Mesenchymal stem cell (in vitro differentiated cells and primary cell): ENCODE data around the gene MUC2.

ENCODE experiments used
- DNase-seq: peaks from one replicate; pipeline ENCODE4 v3.0.0-alpha.2; 2013
- H2AFZ ChIP-seq: one replicate; pipeline ENCODE4 v1.6.1; 2013; ENCODE audit warnings: low read depth, mild to moderate bottlenecking, control low read depth, inconsistent platforms, low read length, moderate library complexity
- H2AK5ac ChIP-seq: 2 replicates; pipeline ENCODE4 v1.6.1; 2013; ENCODE audit warnings: low read length, moderate library complexity, mild to moderate bottlenecking, inconsistent platforms; ENCODE audit not compliant: severe bottlenecking
- H2BK120ac ChIP-seq: one replicate; pipeline ENCODE4 v1.6.1; 2013; ENCODE audit warnings: low read depth, mild to moderate bottlenecking, inconsistent platforms, low read length, moderate library complexity
- H2BK12ac ChIP-seq, 2 experiments: one replicate each; pipeline ENCODE4 v1.6.1; 2013; ENCODE audit warnings: inconsistent platforms in 2 of 2, low read length in 2 of 2, mild to moderate bottlenecking in 2 of 2, moderate library complexity in 2 of 2, control low read depth in 1 of 2
- H2BK15ac ChIP-seq: one replicate; pipeline ENCODE4 v1.6.1; 2013; ENCODE audit warnings: mild to moderate bottlenecking, low read depth, inconsistent platforms; ENCODE audit not compliant: poor library complexity, severe bottlenecking
- H2BK5ac ChIP-seq: 2 replicates; pipeline ENCODE4 v1.6.1; 2013; ENCODE audit warnings: low read depth, mild to moderate bottlenecking, low read length, control low read depth, inconsistent platforms; ENCODE audit not compliant: poor library complexity, severe bottlenecking
- H3K14ac ChIP-seq, 2 experiments: one replicate each; pipeline ENCODE4 v1.6.1; 2013; ENCODE audit warnings: inconsistent platforms in 2 of 2, low read length in 2 of 2, control low read depth in 1 of 2, mild to moderate bottlenecking in 1 of 2, moderate library complexity in 1 of 2
- H3K18ac ChIP-seq, 2 experiments: one replicate each; pipeline ENCODE4 v1.6.1; 2013; ENCODE audit warnings: inconsistent platforms in 2 of 2, low read length in 2 of 2, control low read depth in 1 of 2, low read depth in 1 of 2, mild to moderate bottlenecking in 1 of 2
- H3K23ac ChIP-seq, 2 experiments: one replicate each; pipeline ENCODE4 v1.6.1; 2013; ENCODE audit warnings: inconsistent platforms in 2 of 2, low read length in 2 of 2, mild to moderate bottlenecking in 2 of 2, moderate library complexity in 2 of 2, control low read depth in 1 of 2
- H3K27ac ChIP-seq: 2 replicates; pipeline ENCODE4 v1.5.1; 2013; ENCODE audit warnings: mild to moderate bottlenecking, moderate library complexity, low read length, control low read depth, inconsistent platforms; ENCODE audit not compliant: poor library complexity, severe bottlenecking
- H3K27me3 ChIP-seq, 2 experiments: 2 replicates each; pipeline versions ENCODE4 v1.6.1 to v1.7.0; 2013; ENCODE audit warnings: low read length in 2 of 2, mild to moderate bottlenecking in 2 of 2, moderate library complexity in 2 of 2, control low read depth in 1 of 2, inconsistent platforms in 1 of 2; ENCODE audit not compliant: control insufficient read depth in 1 of 2, insufficient read depth in 1 of 2
- H3K36me3 ChIP-seq, 2 experiments: 2 replicates each; pipeline versions ENCODE4 v1.6.1 to v1.7.0; 2013; ENCODE audit warnings: low read length in 2 of 2, control low read depth in 1 of 2, inconsistent platforms in 1 of 2, low read depth in 1 of 2, mild to moderate bottlenecking in 1 of 2; ENCODE audit not compliant: insufficient read depth in 2 of 2, control insufficient read depth in 1 of 2
- H3K4ac ChIP-seq, 2 experiments: one replicate each; pipeline ENCODE4 v1.6.1; 2013; ENCODE audit warnings: inconsistent platforms in 2 of 2, low read length in 2 of 2, mild to moderate bottlenecking in 2 of 2, moderate library complexity in 2 of 2, control low read depth in 1 of 2, low read depth in 1 of 2
- H3K4me1 ChIP-seq: 2 replicates; pipeline ENCODE4 v1.6.1; 2013; ENCODE audit warnings: low read depth, low read length, control low read depth; ENCODE audit not compliant: control insufficient read depth, insufficient read depth
- H3K4me2 ChIP-seq: 2 replicates; pipeline ENCODE4 v1.6.1; 2013; ENCODE audit warnings: low read length, mild to moderate bottlenecking, inconsistent platforms; ENCODE audit not compliant: poor library complexity, severe bottlenecking
- H3K4me3 ChIP-seq, 2 experiments: 2 replicates each; pipeline versions ENCODE4 v1.5.1 to v1.7.0; 2013; ENCODE audit warnings: low read length in 2 of 2, mild to moderate bottlenecking in 2 of 2, control low read depth in 1 of 2, low read depth in 1 of 2; ENCODE audit not compliant: insufficient read depth in 1 of 2
- H3K79me1 ChIP-seq: replicated peaks from 2 replicates; pipeline ENCODE4 v1.6.1; 2013; ENCODE audit warnings: mild to moderate bottlenecking, control low read depth, low read length, inconsistent platforms; ENCODE audit not compliant: poor library complexity, severe bottlenecking
- H3K9ac ChIP-seq: 2 replicates; pipeline ENCODE4 v1.7.0; 2013; ENCODE audit warnings: mild to moderate bottlenecking, low read length, moderate library complexity
- H3K9me3 ChIP-seq: 2 replicates; pipeline ENCODE4 v1.7.0; 2013; ENCODE audit warnings: mild to moderate bottlenecking, low read length; ENCODE audit not compliant: control insufficient read depth
- H4K8ac ChIP-seq: one replicate; pipeline ENCODE4 v1.6.1; 2013; ENCODE audit warnings: inconsistent platforms, mild to moderate bottlenecking, low read length, moderate library complexity
- H4K91ac ChIP-seq: one replicate; pipeline ENCODE4 v1.6.1; 2013; ENCODE audit warnings: mild to moderate bottlenecking, low read length, inconsistent platforms
- WGBS: methylation state at CpG from one replicate; pipeline ENCODE4 v1.1.7; 2013; ENCODE audit warnings: mixed read lengths; 5-methylcytosine and 5-hydroxymethylcytosine counted together

MUC2 gene

DNA sequence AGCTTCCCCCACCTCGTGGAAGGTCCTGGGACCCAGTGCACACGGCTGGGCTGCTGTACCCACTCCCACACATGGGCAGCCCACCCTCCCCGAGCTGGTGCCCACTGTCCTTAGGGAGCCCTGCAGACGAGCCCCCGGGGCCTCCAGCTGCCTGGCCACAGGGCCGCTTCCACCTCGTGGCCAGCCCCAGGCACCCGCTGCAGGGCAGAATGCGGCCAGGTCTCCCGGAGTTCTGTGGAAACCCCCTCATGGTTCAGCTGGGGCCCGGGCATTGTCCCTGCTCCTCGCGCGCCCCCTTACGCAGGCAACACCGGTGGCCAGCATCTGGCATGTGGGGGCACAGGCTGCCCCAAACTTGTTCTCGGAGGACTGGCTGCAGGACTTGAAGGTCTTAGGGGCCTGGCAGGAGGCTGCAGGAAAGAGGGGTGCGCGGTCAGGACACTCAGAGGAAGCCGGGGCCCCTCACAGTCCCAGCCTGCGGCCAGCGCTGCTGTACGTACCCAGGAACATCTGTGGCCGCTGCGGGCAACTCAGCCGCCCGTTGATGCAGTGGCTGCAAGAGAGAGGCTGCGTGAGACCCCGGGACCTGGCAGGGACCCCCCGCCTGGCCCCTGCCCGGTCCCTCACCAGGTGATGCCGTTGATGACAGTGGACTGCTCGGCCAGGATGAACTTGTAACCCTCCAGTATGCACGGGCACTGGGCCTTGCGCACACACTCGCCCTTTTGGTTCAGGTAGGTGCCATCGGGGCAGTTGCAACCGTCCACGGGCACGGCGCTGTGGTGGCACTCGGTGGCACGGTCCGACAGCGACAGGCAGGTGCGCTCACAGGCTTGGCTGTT, 47.8 kb upstream of the MUC2 start:
- Histone ChIP-seq H2BK5ac (no peak overlapping the region), H2AFZ (no peak overlapping the region), H2AK5ac (no peak overlapping the region), H4K8ac (no peak overlapping the region), H3K4me2 (no peak overlapping the region), H3K14ac (no peak overlapping the region), H3K27ac (no peak overlapping the region), H2BK120ac (no peak overlapping the region), H3K4me1 (peaks cover 13% of the 10 kb centered on the region), H3K36me3 (peaks cover 0 to 32% of the 10 kb centered on the region in 2 experiments), H4K91ac (no peak overlapping the region), H3K9me3 (no peaks in the 10 kb centered on the region), H3K79me1 (no peaks in the 10 kb centered on the region), H2BK15ac (no peak overlapping the region), H3K4ac (no peak overlapping the region), H3K18ac (no peak overlapping the region), H3K23ac (no peak overlapping the region), H2BK12ac (no peak overlapping the region), H3K27me3 (peaks cover 0 to 26% of the 10 kb centered on the region in 2 experiments), H3K4me3 (no peak overlapping the region), H3K9ac (no peak overlapping the region)
- 94% methylated on average over 46 of the region's 46 CpGs for WGBS
- DNase-seq = no peak

DNA sequence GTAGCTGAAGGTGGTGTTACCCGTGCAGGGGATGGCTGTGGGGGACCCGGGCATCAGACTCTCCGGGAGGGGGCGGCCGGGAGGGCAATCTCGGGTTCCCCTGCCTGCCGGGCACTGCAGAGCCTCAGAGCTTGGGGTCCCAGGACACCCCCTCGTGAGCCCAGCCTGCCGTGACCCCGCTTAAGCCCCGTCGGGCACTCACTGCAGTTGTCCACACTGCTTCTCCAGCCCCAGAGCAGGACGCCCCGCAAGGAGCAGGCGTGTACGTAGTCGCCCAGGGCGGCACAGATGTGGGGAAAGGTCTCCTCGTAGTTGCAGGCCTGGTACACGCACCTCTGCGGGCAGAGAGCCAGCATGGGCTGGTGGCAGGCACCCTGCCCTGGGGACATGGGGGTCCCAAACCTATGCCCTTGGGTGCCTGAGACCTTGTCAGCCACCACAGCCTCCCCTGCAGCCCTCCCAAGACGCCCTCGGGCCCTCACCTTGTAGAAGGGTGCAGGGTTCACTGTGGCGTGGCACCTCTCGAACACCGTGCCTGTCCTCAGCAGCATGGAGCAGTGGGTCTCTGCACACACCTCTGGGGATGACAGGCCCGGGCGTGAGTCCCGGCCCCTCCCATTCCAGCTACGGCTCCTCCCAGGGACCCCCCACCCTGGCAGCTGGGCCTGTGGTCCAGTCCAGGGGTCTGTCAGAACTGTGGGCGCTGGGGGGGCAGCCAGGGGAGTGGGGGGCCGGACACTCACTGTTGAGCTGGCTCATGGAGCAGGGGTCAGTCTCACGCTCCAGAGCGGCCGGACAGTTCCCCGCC, 47.0 kb upstream of the MUC2 start:
- H3K4me2 ChIP-seq = no peak overlapping the region
- no peak overlapping the region for H2AK5ac ChIP-seq
- no peak overlapping the region for H3K4ac ChIP-seq
- H3K36me3 ChIP-seq = peaks cover 0 to 32% of the 10 kb centered on the region in 2 experiments
- WGBS = 88% methylated on average over 36 of the region's 36 CpGs
- H3K9me3 ChIP-seq = no peaks in the 10 kb centered on the region
- no peak overlapping the region for H3K23ac ChIP-seq
- no peak overlapping the region for H3K18ac ChIP-seq
- H2BK12ac ChIP-seq = no peak overlapping the region
- H2BK120ac ChIP-seq = no peak overlapping the region
- H3K27me3 ChIP-seq = peaks cover 0 to 28% of the 10 kb centered on the region in 2 experiments
- H2BK5ac ChIP-seq = no peak overlapping the region
- no peak for DNase-seq
- H3K27ac ChIP-seq = no peak overlapping the region
- H2BK15ac ChIP-seq = no peak overlapping the region
- no peak overlapping the region for H4K8ac ChIP-seq
- H3K79me1 ChIP-seq = no peaks in the 10 kb centered on the region
- H3K14ac ChIP-seq = no peak overlapping the region
- no peak overlapping the region for H3K4me3 ChIP-seq
- peak overlapping the region; percentile 59 for H4K91ac ChIP-seq
- no peak overlapping the region for H3K9ac ChIP-seq
- H3K4me1 ChIP-seq = peaks cover 13% of the 10 kb centered on the region
- no peak overlapping the region for H2AFZ ChIP-seq

DNA sequence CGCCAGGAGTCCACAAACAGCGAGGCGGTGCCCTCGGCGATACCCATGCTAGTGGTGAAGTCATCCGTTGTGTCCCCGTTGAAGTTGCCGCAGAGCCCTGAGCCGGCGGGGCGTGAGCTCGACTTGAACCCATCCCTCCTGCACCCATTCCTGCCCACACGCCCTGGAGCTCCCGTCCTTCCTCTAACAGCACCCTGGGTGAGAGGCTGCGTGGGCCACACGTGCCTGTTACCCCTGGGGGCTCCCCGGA, 46.5 kb upstream of the MUC2 start:
- Histone ChIP-seq H3K18ac (no peak overlapping the region), H3K79me1 (no peaks in the 10 kb centered on the region), H3K4ac (no peak overlapping the region), H2BK12ac (no peak overlapping the region), H3K4me3 (no peak overlapping the region), H3K9me3 (no peaks in the 10 kb centered on the region), H2BK120ac (no peak overlapping the region), H3K27ac (no peak overlapping the region), H4K91ac (no peak overlapping the region), H3K4me2 (no peak overlapping the region), H3K27me3 (peaks cover 0 to 28% of the 10 kb centered on the region in 2 experiments), H2BK5ac (no peak overlapping the region), H3K9ac (no peak overlapping the region), H2AFZ (no peak overlapping the region), H3K23ac (no peak overlapping the region), H2BK15ac (no peak overlapping the region), H2AK5ac (no peak overlapping the region), H4K8ac (no peak overlapping the region), H3K4me1 (peaks cover 13% of the 10 kb centered on the region), H3K14ac (no peak overlapping the region), H3K36me3 (peaks cover 0 to 32% of the 10 kb centered on the region in 2 experiments)
- 93% methylated on average over 17 of the region's 17 CpGs for WGBS
- no peak for DNase-seq

DNA sequence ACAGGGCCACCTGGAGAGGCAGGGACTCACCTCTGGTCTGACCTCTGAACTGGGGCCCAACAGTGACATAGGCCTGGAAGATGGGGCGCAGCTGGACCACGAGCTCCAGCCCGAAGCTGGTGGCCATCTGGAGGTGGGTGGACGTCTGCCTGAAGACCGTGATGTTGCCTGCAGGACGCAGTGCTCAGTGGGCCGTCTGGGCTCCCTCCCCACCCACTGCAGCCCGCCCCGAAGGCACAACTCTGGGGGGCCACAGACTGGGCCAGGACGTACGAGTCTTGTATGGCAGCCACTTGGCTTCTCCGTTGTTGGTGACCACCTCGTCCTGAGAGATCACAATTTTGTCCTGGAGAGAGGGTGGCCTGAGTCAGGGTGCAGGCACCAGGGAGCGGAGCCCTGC, 46.1 kb upstream of the MUC2 start:
- no peak overlapping the region for H3K23ac ChIP-seq
- H3K9me3 ChIP-seq = no peaks in the 10 kb centered on the region
- H3K79me1 ChIP-seq = no peaks in the 10 kb centered on the region
- H2BK5ac ChIP-seq = no peak overlapping the region
- no peak overlapping the region for H3K4ac ChIP-seq
- no peak overlapping the region for H2BK15ac ChIP-seq
- no peak overlapping the region for H3K9ac ChIP-seq
- no peak overlapping the region for H3K14ac ChIP-seq
- H2AFZ ChIP-seq = no peak overlapping the region
- H2BK12ac ChIP-seq = no peak overlapping the region
- H2BK120ac ChIP-seq = no peak overlapping the region
- H4K91ac ChIP-seq = no peak overlapping the region
- H3K4me1 ChIP-seq = peaks cover 13% of the 10 kb centered on the region
- H2AK5ac ChIP-seq = no peak overlapping the region
- 92% methylated on average over 14 of the region's 14 CpGs for WGBS
- H3K4me2 ChIP-seq = no peak overlapping the region
- H3K27ac ChIP-seq = no peak overlapping the region
- no peak overlapping the region for H3K18ac ChIP-seq
- peaks cover 0 to 32% of the 10 kb centered on the region in 2 experiments for H3K36me3 ChIP-seq
- no peak overlapping the region for H3K4me3 ChIP-seq
- H3K27me3 ChIP-seq = peaks cover 0 to 28% of the 10 kb centered on the region in 2 experiments
- H4K8ac ChIP-seq = no peak overlapping the region
- DNase-seq = no peak
